ENCODE results near the gene SLIRP.

The SLIRP gene

DNA sequence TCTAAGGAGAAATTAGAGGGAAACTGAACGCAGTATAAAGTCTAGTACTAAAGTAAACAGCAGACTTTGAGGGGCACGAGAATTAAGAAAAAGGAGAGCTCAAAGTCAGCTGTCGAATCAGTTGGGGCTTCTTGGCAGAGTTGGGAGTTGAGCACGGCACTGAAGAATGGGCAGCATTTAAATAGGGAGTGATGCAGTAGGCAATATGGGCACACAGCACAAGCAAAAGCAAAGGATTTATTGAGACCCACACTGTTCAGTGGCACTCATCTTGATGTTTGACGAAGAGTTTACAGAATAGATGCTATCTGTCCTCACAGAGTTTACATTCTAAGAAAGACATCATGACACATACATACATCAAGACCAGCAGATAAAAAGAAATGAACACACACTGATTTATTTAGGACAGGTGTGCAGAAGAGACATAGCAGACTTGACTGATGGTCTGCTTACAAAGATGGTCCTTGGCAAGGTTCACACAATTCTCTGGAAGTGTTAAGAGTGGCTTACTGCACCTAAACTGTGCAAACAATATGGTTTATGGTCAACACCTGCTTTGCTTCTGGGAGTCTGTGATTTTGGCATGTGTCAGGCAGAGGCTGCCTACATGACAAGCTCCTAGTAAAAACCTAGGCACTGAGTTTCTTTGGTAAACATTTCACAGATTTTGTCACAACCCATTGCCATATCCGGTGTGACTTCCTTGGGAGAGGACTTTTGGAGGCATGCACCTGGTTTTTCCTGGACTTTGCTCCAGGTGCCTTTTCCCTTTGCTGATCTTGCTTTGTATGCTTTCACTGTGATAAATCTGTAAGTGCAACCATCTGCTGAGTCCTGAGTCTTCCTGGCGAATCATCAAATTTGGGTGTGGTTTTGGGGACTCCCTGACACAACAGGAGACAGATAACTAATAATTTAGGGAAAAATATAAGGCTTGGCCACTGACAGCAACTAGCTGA, 26.4 kb upstream of the SLIRP start:
- TF ChIP-seq, protein P1, sequence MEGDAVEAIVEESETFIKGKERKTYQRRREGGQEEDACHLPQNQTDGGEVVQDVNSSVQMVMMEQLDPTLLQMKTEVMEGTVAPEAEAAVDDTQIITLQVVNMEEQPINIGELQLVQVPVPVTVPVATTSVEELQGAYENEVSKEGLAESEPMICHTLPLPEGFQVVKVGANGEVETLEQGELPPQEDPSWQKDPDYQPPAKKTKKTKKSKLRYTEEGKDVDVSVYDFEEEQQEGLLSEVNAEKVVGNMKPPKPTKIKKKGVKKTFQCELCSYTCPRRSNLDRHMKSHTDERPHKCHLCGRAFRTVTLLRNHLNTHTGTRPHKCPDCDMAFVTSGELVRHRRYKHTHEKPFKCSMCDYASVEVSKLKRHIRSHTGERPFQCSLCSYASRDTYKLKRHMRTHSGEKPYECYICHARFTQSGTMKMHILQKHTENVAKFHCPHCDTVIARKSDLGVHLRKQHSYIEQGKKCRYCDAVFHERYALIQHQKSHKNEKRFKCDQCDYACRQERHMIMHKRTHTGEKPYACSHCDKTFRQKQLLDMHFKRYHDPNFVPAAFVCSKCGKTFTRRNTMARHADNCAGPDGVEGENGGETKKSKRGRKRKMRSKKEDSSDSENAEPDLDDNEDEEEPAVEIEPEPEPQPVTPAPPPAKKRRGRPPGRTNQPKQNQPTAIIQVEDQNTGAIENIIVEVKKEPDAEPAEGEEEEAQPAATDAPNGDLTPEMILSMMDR (IDR thresholded peaks at IDR 0.05) = no peak

DNA sequence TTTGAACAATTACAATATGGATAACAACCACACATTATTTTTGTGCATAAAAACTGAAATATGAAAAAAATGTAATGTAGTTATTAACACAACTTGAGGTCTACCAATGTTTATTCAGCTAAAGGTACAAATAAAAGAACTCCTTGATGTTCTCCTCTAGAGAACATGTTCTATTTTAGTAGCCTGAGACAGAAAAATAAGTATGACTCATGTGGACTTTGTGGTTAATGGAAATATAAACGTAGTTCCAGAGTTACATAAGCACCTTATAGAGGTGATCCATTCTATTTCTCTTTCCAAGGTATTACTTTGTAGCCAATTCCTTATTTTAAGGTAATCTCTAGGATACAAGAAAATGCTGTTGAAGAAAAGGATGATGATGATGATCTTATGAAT, 25.7 kb upstream of the SLIRP start:
- TF ChIP-seq, protein P1 (IDR thresholded peaks at IDR 0.05) = no peak

DNA sequence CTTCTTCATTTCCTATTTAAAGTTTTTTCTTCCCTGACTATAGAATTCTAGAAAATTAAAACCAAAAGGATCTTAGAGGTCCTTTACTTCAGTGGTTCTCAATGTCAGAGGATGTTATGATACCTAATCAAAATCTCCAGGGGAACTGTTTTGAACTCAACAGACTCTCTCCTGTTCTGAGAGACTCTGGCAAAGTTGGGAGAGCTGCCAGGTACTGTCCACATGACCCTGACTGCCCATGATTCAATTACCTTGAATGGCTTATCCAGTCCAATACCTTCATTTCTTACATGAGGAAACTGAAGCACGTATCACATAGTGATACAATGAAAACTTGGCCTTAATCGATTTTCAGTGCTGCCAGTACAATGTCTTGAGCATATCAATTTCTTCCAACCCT, 16.6 kb upstream of the SLIRP start:
- TF ChIP-seq, protein P1 (IDR thresholded peaks at IDR 0.05) = no peak

DNA sequence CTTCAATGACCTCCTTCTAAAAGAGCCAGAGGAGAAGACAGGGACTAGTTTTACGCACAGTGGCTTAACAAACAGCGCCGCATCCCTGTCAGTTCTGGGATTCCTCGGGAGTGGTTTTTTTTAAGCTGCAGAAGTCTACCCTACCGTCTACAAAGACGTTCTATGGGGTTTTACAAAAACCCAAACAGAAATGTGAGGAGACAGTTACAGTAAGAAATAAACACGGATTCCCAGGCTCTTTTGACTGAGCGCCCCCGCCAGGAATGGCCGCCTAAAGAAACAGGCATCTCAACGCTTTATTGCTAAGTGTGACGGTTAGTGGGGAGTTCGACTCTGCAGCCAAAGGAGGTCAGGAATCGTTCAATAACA, 564 bp upstream of the SLIRP start:
- TF ChIP-seq, protein P1 (IDR thresholded peaks at IDR 0.05) = peak; percentile 63; the same call in 1 of the 2 replicates

DNA sequence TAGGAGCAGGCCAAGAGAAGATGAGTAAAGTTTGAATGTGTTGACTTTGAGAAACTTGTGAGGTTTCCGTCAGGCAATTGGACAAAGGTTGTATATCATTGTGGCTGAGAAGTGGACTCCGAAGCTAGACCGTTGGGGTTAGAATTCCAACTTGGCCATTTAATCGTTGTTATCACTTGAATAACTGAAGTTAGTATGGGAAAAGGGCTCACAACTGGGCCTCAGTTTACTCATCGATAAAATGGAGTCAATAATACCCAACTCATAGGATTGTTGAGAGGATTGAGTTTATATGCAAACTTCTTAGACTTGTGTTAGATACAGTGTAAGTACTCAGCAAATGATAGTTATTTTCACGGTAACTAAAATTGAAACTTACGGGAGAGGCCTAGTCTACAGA, 846 bp downstream of the SLIRP start:
- TF ChIP-seq, protein P1 (IDR thresholded peaks at IDR 0.05) = no peak

DNA sequence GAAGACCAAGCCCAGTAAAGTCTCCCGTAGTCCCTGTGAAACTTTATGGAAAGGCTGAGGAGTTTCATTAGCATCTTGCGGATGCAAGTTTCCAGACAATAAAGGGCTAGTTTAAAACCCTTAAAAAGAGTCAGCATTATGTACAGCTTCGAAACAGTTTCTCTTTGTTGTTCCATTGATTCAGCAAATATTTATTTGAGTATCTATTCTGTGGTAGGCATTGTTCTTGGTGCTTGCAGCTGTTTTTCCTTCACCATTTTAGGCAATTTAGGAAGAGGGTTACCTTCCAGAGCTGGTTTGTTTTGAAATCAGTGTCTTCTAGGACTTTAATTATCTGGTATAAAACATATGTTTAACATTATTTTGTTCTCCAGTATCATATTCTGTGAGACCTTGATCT, 1.5 kb downstream of the SLIRP start:
- TF ChIP-seq, protein P1 (IDR thresholded peaks at IDR 0.05) = no peak

DNA sequence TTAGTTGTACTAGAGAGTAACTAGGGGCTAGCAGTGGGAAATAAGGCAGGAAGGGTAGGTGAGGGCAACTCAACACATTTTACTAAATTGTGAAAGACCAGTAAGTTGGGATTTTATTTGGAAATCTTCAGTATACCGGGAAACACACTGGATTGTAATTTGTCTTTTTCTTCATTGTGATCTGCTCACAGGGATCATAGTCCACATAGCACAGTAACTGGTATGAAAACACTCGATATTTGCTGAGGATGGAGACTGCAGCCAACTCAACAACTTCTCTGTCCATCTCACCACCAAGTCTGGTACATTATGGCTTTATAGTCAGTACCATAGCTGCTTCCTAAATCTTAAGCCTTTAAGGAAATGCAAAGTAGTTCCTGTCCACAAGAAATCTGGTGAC, 2.5 kb downstream of the SLIRP start:
- TF ChIP-seq, protein P1 (IDR thresholded peaks at IDR 0.05) = no peak

Measured in LNCAP (cell line).